Activated CD4-positive, alpha-beta T cell treated with anti-CD3 and anti-CD28 coated beads, Interleukin-2, amount 50 U/mL, for 24 hours (primary cell): ENCODE measurements around the gene MEX3D.

Source experiments
- DNase-seq, 2 donors: peaks; one replicate each; pipeline ENCODE4 v3.0.0-alpha.2; 2020; ENCODE audit warnings: low read depth in 1 of 2, low spot score in 1 of 2

The MEX3D gene

GRCh38 chr19:1574354-1575136 lies 6.4 kb upstream of the MEX3D start:
- DNase-seq: no peak

- DNase-seq: no peak
Observed at GRCh38 chr19:1572795-1573194, 4.7 kb upstream of the MEX3D start.

- DNase-seq: no peak
Observed at GRCh38 chr19:1571358-1571757, 3.2 kb upstream of the MEX3D start.

- no peak for DNase-seq
Observed at GRCh38 chr19:1570836-1571235, 2.7 kb upstream of the MEX3D start.

- no peak for DNase-seq
Observed at GRCh38 chr19:1569997-1570396, 1.9 kb upstream of the MEX3D start.

- no peak for DNase-seq
Observed at GRCh38 chr19:1567848-1568227, 287 bp downstream of the MEX3D start.

GRCh38 chr19:1567116-1567847 lies 843 bp downstream of the MEX3D start:
- DNase-seq: no peak

GRCh38 chr19:1566392-1567115 lies 1.6 kb downstream of the MEX3D start:
- DNase-seq: no peak

GRCh38 chr19:1563251-1563650 lies 4.9 kb downstream of the MEX3D start:
- DNase-seq: no peak

GRCh38 chr19:1561236-1561842 lies 6.8 kb downstream of the MEX3D start:
- DNase-seq: no peak

GRCh38 chr19:1560286-1560882 lies 7.7 kb downstream of the MEX3D start:
- no peak for DNase-seq

- no peak for DNase-seq
Observed at GRCh38 chr19:1558552-1558951, 9.6 kb downstream of the MEX3D start.

- no peak for DNase-seq
Observed at GRCh38 chr19:1556390-1557070, 11.6 kb downstream of the MEX3D start.

GRCh38 chr19:1555487-1556389 lies 12.4 kb downstream of the MEX3D start:
- no peak for DNase-seq

GRCh38 chr19:1554968-1555367 lies 13.2 kb downstream of the MEX3D start:
- DNase-seq: no peak

- no peak for DNase-seq
Observed at GRCh38 chr19:1553415-1553814, 14.7 kb downstream of the MEX3D start.

GRCh38 chr19:1551068-1552040 lies 16.8 kb downstream of the MEX3D start:
- no peak for DNase-seq

GRCh38 chr19:1549332-1549945 lies 18.7 kb downstream of the MEX3D start:
- DNase-seq: no peak
